ENCODE results near the gene SSBP2.
A peak's percentile ranks its signal among the peaks of the same experiment; 100 is the strongest.

SSBP2 gene

DNA sequence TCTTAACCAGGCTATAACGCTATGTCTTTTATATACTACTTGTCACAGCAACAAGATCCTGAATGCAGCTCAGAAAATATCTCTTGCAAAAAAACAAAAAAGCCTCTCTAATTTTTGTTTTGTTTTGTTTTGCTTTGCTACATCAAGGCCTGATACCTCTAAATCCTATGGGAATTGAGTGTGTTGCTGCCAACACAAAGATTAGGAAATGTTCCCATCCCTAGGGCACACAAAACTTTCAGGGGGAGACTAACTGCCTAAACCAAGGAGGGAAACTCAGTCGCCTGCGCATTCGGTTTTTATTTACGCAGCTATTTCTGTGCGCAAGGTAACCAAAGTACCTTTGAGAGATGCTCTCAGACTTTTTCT, 1.7 kb downstream of the SSBP2 start:
- Histone ChIP-seq H3K9me3 (ENCODE audit: control insufficient read depth in 1 of 2, low read length in 2 of 2) (no peaks in the 10 kb centered on the region), H3K36me3 (ENCODE audit: control insufficient read depth in 1 of 2, insufficient read depth in 2 of 2, low read length in 2 of 2) (no peaks in the 10 kb centered on the region), H3K27me3 (ENCODE audit: control insufficient read depth in 1 of 2, insufficient read depth in 2 of 2, low read length in 2 of 2) (no peaks in the 10 kb centered on the region), H3K27ac (ENCODE audit: low read depth, low read length) (no peak overlapping the region), H3K4me1 (ENCODE audit: control insufficient read depth in 1 of 2, insufficient read depth in 2 of 2, low read length in 2 of 2) (peaks cover 5 to 7% of the 10 kb centered on the region in 2 donors), H3K4me3 (ENCODE audit: low read depth in 1 of 2, low read length in 2 of 2) (peak overlapping the region; percentile 60 to 62), H3K9ac (ENCODE audit: low read depth in 1 of 2, low read length in 2 of 2) (peak overlapping the region in 1 of 2 donors; percentile 40)

DNA sequence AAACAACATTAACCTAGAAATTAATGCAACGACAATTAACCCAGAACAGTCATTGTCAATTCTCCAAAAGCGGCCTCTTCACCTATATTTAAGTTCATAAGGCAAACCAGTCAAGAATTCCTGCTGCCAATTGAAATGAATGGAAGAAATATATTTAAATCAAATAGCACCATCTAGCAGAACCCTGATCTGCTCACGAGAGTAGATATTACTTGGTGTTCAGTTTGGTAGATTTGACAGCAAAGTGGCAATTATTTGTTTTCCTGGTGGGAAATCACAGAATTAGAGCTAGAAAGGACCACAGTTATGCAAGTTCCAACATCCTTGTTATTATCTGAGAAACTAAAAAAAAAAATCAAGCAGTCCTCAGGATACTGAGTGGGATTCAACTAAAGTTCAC, 2.3 kb downstream of the SSBP2 start:
- Histone ChIP-seq H3K4me3 (ENCODE audit: low read depth in 1 of 2, low read length in 2 of 2) (no peak overlapping the region), H3K27me3 (ENCODE audit: control insufficient read depth in 1 of 2, insufficient read depth in 2 of 2, low read length in 2 of 2) (no peaks in the 10 kb centered on the region), H3K9me3 (ENCODE audit: control insufficient read depth in 1 of 2, low read length in 2 of 2) (no peaks in the 10 kb centered on the region), H3K27ac (ENCODE audit: low read depth, low read length) (no peak overlapping the region), H3K4me1 (ENCODE audit: control insufficient read depth in 1 of 2, insufficient read depth in 2 of 2, low read length in 2 of 2) (peaks cover 5 to 7% of the 10 kb centered on the region in 2 donors), H3K9ac (ENCODE audit: low read depth in 1 of 2, low read length in 2 of 2) (no peak overlapping the region), H3K36me3 (ENCODE audit: control insufficient read depth in 1 of 2, insufficient read depth in 2 of 2, low read length in 2 of 2) (no peaks in the 10 kb centered on the region)

DNA sequence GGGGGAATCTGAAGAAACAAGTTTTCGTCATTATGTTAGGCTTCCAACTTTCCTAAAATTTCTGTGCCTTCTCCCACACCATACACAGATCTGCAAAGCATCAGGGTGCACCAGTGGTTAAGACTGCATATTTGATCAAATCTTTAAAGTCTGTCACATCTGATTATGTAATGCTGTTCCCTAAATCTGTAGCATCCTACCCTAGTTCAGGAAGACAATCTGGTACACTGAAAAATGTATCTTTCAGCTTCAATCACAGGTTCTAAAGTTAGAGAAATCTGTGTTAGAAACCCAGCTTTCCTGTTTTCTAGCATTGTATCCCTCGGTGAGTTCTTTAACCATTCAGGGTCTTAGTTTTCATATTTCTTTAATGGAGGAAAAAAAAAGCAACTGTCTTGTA, 3.9 kb downstream of the SSBP2 start:
- no peak overlapping the region for H3K4me3 ChIP-seq (ENCODE audit: low read depth in 1 of 2, low read length in 2 of 2)
- no peak overlapping the region for H3K9ac ChIP-seq (ENCODE audit: low read depth in 1 of 2, low read length in 2 of 2)
- no peaks in the 10 kb centered on the region for H3K36me3 ChIP-seq (ENCODE audit: control insufficient read depth in 1 of 2, insufficient read depth in 2 of 2, low read length in 2 of 2)
- peaks cover 2 to 5% of the 10 kb centered on the region in 2 donors for H3K4me1 ChIP-seq (ENCODE audit: control insufficient read depth in 1 of 2, insufficient read depth in 2 of 2, low read length in 2 of 2)
- H3K9me3 ChIP-seq (ENCODE audit: control insufficient read depth in 1 of 2, low read length in 2 of 2), result no peaks in the 10 kb centered on the region
- H3K27me3 ChIP-seq (ENCODE audit: control insufficient read depth in 1 of 2, insufficient read depth in 2 of 2, low read length in 2 of 2), result no peaks in the 10 kb centered on the region
- H3K27ac ChIP-seq (ENCODE audit: low read depth, low read length), result no peak overlapping the region

DNA sequence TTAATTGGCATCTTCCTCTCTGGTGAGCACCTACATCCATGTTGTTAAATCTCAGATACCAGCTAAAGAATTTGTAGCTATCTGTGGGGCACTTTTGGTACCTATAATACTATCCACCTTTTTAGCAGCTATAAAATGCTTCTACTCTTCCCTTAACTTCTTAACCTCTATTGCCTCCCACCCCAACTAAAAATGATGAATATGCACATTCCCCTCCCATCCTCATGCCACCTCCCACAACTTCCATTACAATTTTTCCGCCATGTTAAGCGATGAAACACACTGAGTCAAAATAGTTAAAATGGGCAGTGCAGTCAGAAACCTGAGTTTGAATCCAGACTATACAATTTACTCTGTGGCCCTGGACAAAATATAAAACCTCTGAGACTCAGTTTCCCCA, 10.1 kb downstream of the SSBP2 start:
- no peak overlapping the region for H3K27ac ChIP-seq (ENCODE audit: low read depth, low read length)
- H3K27me3 ChIP-seq (ENCODE audit: control insufficient read depth in 1 of 2, insufficient read depth in 2 of 2, low read length in 2 of 2), result no peaks in the 10 kb centered on the region
- no peak overlapping the region for H3K4me3 ChIP-seq (ENCODE audit: low read depth in 1 of 2, low read length in 2 of 2)
- no peak overlapping the region for H3K9ac ChIP-seq (ENCODE audit: low read depth in 1 of 2, low read length in 2 of 2)
- no peaks in the 10 kb centered on the region for H3K36me3 ChIP-seq (ENCODE audit: control insufficient read depth in 1 of 2, insufficient read depth in 2 of 2, low read length in 2 of 2)
- no peaks in the 10 kb centered on the region for H3K9me3 ChIP-seq (ENCODE audit: control insufficient read depth in 1 of 2, low read length in 2 of 2)
- no peaks in the 10 kb centered on the region for H3K4me1 ChIP-seq (ENCODE audit: control insufficient read depth in 1 of 2, insufficient read depth in 2 of 2, low read length in 2 of 2)

DNA sequence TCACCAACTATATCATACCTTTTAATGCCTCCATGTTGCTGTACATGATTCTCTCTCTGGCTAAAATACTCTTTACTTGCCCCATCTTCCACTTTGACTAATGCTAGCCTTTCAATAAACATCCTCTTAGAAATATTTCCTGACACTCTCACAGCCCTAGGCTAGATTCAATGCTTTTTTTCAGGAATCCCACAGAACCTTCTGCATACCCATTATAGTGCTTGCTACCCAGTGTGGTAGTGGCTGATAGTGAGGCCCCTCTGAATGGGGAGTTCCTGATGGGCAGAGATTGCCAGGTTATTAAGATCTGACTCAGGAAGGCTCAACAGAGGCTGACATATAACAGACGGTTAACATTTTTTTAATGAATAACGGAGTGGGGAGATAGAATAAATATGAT, 11.6 kb downstream of the SSBP2 start:
- no peaks in the 10 kb centered on the region for H3K36me3 ChIP-seq (ENCODE audit: control insufficient read depth in 1 of 2, insufficient read depth in 2 of 2, low read length in 2 of 2)
- H3K4me1 ChIP-seq (ENCODE audit: control insufficient read depth in 1 of 2, insufficient read depth in 2 of 2, low read length in 2 of 2), result no peaks in the 10 kb centered on the region
- H3K9ac ChIP-seq (ENCODE audit: low read depth in 1 of 2, low read length in 2 of 2), result no peak overlapping the region
- no peaks in the 10 kb centered on the region for H3K27me3 ChIP-seq (ENCODE audit: control insufficient read depth in 1 of 2, insufficient read depth in 2 of 2, low read length in 2 of 2)
- no peak overlapping the region for H3K27ac ChIP-seq (ENCODE audit: low read depth, low read length)
- H3K9me3 ChIP-seq (ENCODE audit: control insufficient read depth in 1 of 2, low read length in 2 of 2), result no peaks in the 10 kb centered on the region
- H3K4me3 ChIP-seq (ENCODE audit: low read depth in 1 of 2, low read length in 2 of 2), result no peak overlapping the region

DNA sequence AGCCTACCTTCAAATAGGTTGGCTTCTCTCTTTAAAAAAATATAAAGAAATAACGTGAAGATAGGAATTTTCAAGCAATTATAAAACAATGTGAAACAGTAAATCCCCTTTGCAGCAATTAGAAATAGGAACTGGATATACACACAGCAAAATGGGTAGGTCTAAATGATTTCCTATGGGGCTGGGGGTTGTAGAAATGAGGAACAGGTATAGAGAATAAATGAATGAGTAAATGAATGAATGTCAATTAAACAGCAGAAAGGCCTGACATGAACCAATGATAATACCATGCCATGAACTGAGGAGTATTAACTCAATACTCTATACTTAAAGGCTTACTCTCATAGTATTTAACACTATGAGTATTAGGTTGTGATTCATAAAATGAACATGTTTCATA, 21.6 kb downstream of the SSBP2 start:
- Histone ChIP-seq H3K27ac (ENCODE audit: low read depth, low read length) (no peak overlapping the region), H3K9ac (ENCODE audit: low read depth in 1 of 2, low read length in 2 of 2) (no peak overlapping the region), H3K36me3 (ENCODE audit: control insufficient read depth in 1 of 2, insufficient read depth in 2 of 2, low read length in 2 of 2) (no peaks in the 10 kb centered on the region), H3K27me3 (ENCODE audit: control insufficient read depth in 1 of 2, insufficient read depth in 2 of 2, low read length in 2 of 2) (no peaks in the 10 kb centered on the region), H3K4me3 (ENCODE audit: low read depth in 1 of 2, low read length in 2 of 2) (no peak overlapping the region), H3K4me1 (ENCODE audit: control insufficient read depth in 1 of 2, insufficient read depth in 2 of 2, low read length in 2 of 2) (no peaks in the 10 kb centered on the region), H3K9me3 (ENCODE audit: control insufficient read depth in 1 of 2, low read length in 2 of 2) (no peaks in the 10 kb centered on the region)

DNA sequence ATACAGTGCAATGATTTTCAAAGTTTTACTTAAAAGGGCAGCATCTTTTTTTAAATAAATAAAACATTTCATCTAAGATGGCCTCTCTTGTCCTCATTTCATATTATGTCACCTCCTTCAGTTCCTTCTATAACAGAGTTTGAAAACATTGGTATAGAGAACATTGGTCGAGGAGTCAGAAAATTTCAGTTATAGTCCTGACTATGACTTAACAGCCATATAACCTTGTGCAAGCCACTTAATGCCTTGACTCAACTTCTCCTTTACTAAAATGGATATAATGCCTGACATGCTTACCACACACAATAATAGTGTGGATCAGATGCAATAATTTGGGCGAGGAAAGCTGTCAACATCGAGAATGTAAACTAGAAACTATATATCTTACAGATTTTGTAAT, 22.6 kb downstream of the SSBP2 start:
- no peaks in the 10 kb centered on the region for H3K27me3 ChIP-seq (ENCODE audit: control insufficient read depth in 1 of 2, insufficient read depth in 2 of 2, low read length in 2 of 2)
- no peaks in the 10 kb centered on the region for H3K9me3 ChIP-seq (ENCODE audit: control insufficient read depth in 1 of 2, low read length in 2 of 2)
- H3K27ac ChIP-seq (ENCODE audit: low read depth, low read length), result no peak overlapping the region
- H3K4me3 ChIP-seq (ENCODE audit: low read depth in 1 of 2, low read length in 2 of 2), result no peak overlapping the region
- H3K9ac ChIP-seq (ENCODE audit: low read depth in 1 of 2, low read length in 2 of 2), result no peak overlapping the region
- H3K4me1 ChIP-seq (ENCODE audit: control insufficient read depth in 1 of 2, insufficient read depth in 2 of 2, low read length in 2 of 2), result no peaks in the 10 kb centered on the region
- H3K36me3 ChIP-seq (ENCODE audit: control insufficient read depth in 1 of 2, insufficient read depth in 2 of 2, low read length in 2 of 2), result no peaks in the 10 kb centered on the region

DNA sequence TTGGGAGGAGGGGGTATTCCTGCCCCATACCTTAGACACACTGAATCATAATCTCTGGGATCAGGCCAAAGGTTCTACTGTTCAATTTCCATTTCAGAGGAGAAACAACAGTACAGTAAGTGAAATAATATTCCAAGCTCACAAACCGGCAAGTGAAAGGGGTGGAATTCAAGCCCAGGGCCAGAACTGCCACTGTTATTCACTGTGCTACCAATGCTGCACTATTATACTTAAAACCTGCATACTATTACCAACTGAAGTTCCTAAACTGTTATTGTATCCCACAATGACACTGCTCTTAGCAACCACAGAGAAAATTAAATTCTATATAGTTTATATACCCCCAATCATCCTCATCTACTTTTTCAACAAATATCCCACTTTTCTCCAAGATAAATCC, 24.6 kb downstream of the SSBP2 start:
- Histone ChIP-seq H3K9ac (ENCODE audit: low read depth in 1 of 2, low read length in 2 of 2) (no peak overlapping the region), H3K36me3 (ENCODE audit: control insufficient read depth in 1 of 2, insufficient read depth in 2 of 2, low read length in 2 of 2) (no peaks in the 10 kb centered on the region), H3K27me3 (ENCODE audit: control insufficient read depth in 1 of 2, insufficient read depth in 2 of 2, low read length in 2 of 2) (no peaks in the 10 kb centered on the region), H3K4me1 (ENCODE audit: control insufficient read depth in 1 of 2, insufficient read depth in 2 of 2, low read length in 2 of 2) (no peaks in the 10 kb centered on the region), H3K4me3 (ENCODE audit: low read depth in 1 of 2, low read length in 2 of 2) (no peak overlapping the region), H3K9me3 (ENCODE audit: control insufficient read depth in 1 of 2, low read length in 2 of 2) (no peaks in the 10 kb centered on the region), H3K27ac (ENCODE audit: low read depth, low read length) (no peak overlapping the region)

DNA sequence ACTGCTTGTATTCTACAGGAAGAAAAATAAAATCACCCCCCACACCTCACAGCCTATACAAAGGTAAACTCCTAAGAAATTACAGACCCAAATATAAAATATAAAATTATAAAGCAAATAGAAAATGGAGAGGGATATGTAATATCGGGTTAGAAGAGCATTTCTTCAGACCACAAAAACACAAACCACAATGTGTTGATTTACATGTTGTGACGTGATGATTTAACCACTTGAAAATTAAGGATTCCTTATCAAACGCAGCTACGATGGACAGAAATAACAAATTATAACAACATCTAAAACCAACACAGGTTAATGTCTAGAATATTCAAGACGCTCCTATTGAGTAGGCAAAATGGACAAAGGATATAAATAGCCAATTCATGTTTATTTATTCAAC, 26.3 kb downstream of the SSBP2 start:
- H3K4me1 ChIP-seq (ENCODE audit: control insufficient read depth in 1 of 2, insufficient read depth in 2 of 2, low read length in 2 of 2), result no peaks in the 10 kb centered on the region
- H3K9ac ChIP-seq (ENCODE audit: low read depth in 1 of 2, low read length in 2 of 2), result no peak overlapping the region

DNA sequence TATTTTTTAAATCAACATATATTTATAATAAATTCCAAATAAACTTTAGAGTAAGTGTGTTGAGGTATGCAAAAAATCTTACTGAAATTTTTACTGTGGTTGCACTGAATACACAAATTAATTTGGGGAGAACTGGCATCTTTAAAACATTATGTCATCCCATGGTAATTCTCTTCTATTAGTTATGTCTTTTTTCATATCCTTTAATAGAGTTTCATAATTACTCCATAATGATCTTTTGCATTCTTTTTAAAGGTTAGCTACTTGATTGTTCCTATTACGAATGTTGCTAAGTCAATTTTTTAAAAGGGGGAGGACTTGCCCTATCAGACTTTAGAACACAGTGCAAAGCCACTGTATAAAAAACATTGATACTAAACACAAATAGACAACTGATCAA, 26.8 kb downstream of the SSBP2 start:
- Histone ChIP-seq H3K9ac (ENCODE audit: low read depth in 1 of 2, low read length in 2 of 2) (no peak overlapping the region), H3K36me3 (ENCODE audit: control insufficient read depth in 1 of 2, insufficient read depth in 2 of 2, low read length in 2 of 2) (no peaks in the 10 kb centered on the region), H3K27ac (ENCODE audit: low read depth, low read length) (no peak overlapping the region), H3K4me3 (ENCODE audit: low read depth in 1 of 2, low read length in 2 of 2) (no peak overlapping the region), H3K9me3 (ENCODE audit: control insufficient read depth in 1 of 2, low read length in 2 of 2) (no peaks in the 10 kb centered on the region), H3K4me1 (ENCODE audit: control insufficient read depth in 1 of 2, insufficient read depth in 2 of 2, low read length in 2 of 2) (no peaks in the 10 kb centered on the region), H3K27me3 (ENCODE audit: control insufficient read depth in 1 of 2, insufficient read depth in 2 of 2, low read length in 2 of 2) (no peaks in the 10 kb centered on the region)

More for the DNA sequence above, 26.3 kb downstream of the SSBP2 start:
- no peaks in the 10 kb centered on the region for H3K36me3 ChIP-seq (ENCODE audit: control insufficient read depth in 1 of 2, insufficient read depth in 2 of 2, low read length in 2 of 2)
- no peaks in the 10 kb centered on the region for H3K27me3 ChIP-seq (ENCODE audit: control insufficient read depth in 1 of 2, insufficient read depth in 2 of 2, low read length in 2 of 2)
- no peak overlapping the region for H3K27ac ChIP-seq (ENCODE audit: low read depth, low read length)
- H3K9me3 ChIP-seq (ENCODE audit: control insufficient read depth in 1 of 2, low read length in 2 of 2), result no peaks in the 10 kb centered on the region
- H3K4me3 ChIP-seq (ENCODE audit: low read depth in 1 of 2, low read length in 2 of 2), result no peak overlapping the region

DNA sequence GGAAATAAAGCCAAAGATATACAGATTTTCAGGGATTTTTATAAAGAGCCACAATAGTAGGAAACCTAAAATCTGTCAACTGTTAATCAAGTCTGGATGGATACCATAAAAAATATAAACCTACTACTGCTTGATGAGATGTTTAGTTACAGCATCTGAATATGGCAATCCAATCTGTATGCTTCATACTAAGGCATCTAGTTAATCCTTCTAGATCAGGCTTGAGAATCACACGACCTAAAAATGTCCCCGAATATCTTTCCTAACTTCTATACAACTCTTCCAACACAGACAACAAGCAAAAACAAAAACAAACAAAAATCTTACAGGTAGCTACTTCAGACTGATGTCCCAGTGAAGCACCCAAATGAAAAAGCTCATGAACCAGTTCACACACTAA, 29.8 kb downstream of the SSBP2 start:
- Histone ChIP-seq H3K4me3 (ENCODE audit: low read depth in 1 of 2, low read length in 2 of 2) (no peak overlapping the region), H3K36me3 (ENCODE audit: control insufficient read depth in 1 of 2, insufficient read depth in 2 of 2, low read length in 2 of 2) (no peaks in the 10 kb centered on the region), H3K27me3 (ENCODE audit: control insufficient read depth in 1 of 2, insufficient read depth in 2 of 2, low read length in 2 of 2) (no peaks in the 10 kb centered on the region), H3K9me3 (ENCODE audit: control insufficient read depth in 1 of 2, low read length in 2 of 2) (no peaks in the 10 kb centered on the region), H3K27ac (ENCODE audit: low read depth, low read length) (no peak overlapping the region), H3K9ac (ENCODE audit: low read depth in 1 of 2, low read length in 2 of 2) (no peak overlapping the region), H3K4me1 (ENCODE audit: control insufficient read depth in 1 of 2, insufficient read depth in 2 of 2, low read length in 2 of 2) (peaks cover 0 to 3% of the 10 kb centered on the region in 2 donors)
